ENCODE results near the gene SP8.

GRCh38 chr7:20749906-20750305 is 36.8 kb downstream of the SP8 start:
- TF ChIP-seq CTCF (IDR thresholded peaks at IDR 0.05) (no peak), EP300 (IDR thresholded peaks at IDR 0.05) (no peak), POLR2A (IDR thresholded peaks at IDR 0.05) (no peak), POLR2AphosphoS5 (IDR thresholded peaks at IDR 0.05) (no peak)

Measured in stomach (tissue), 4 donors.